HuH-7 (cell line): ENCODE data around the gene SLC22A25.
"Not testable (repeated sequence)": the region's sequence is repeated elsewhere in the genome, so short reads cannot be mapped to it uniquely, and the experiment has no call there.

Experiments
- DNase-seq: peaks from one replicate; pipeline ENCODE4 v3.0.0; 2011; ENCODE audit warnings: low spot score

The SLC22A25 gene

DNA sequence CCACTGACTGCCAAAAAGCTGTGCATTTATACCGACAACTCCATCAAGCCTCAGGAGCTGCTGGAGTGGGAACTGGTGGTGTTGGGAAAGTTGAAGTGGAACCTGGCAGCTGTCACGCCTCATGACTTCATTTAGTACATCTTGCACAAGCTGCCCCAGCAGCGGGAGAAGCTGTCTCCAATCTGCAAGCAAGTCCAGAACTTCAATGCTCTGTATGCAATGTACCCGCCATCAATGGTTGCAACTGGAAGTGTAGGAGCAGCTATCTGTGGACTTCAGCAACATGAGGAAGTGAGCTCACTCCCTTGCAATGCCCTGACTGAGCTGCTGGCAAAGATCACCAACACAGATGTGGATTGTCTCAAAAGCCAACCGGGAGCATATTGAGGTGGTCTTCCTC is at the start of gene SLC22A25:
TSS of gene SLC22A25 (minus strand) at position 67 of the 400 bp plus-strand sequence. CDS start 13,947 bp downstream, outside the sequence.
- DNase-seq = no peak

DNA sequence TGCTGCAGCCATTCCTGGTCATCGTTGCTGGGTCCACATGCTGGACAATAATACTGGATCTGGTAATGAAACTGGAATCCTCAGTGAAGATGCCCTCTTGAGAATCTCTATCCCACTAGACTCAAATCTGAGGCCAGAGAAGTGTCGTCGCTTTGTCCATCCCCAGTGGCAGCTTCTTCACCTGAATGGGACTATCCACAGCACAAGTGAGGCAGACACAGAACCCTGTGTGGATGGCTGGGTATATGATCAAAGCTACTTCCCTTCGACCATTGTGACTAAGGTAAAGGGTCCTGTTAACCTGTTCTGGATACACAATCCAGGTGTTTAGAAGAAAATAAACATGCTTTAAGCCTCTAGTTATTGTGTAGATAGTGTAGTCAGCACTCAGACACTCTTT is 46.9 kb upstream of the SLC22A25 start:
- no peak for DNase-seq

DNA sequence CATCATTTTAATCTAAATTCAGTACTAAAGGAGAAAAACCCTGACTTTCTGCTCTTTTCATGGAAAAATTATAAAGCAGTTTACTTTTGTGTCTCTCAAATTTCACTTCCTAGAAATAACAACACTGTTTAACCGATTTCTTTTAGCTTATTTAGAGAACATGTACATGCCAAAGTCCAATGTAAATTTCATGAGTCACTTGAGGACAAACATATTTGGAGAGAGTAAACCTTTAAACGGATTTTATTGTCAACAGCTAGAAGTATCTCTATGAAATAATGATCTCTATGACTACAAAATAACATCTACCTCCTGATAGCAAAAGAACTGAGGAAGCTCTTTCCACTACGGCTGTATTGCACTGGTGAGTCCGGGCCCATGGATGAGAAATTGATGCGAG is 46.3 kb upstream of the SLC22A25 start:
- DNase-seq = no peak

DNA sequence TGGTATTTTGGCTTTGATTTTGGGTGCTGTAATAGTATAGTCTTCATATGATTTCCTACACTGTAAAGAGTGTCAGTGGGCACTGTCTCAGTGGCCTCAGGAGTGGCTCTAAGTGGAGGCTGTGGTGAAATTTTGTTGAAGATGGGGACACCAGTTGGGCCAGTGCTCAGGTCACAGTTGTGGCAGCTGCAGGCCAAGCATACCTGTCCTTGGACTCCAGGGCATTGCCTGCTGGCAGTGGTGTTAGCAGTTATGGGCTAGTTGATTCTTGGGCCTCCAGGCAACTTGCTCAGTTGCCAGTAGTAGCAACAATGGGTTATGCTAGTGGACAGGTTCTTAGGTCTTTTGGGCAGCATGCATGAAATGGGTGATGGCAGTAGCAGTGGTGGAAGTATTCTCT is 39.2 kb upstream of the SLC22A25 start:
- no peak for DNase-seq

DNA sequence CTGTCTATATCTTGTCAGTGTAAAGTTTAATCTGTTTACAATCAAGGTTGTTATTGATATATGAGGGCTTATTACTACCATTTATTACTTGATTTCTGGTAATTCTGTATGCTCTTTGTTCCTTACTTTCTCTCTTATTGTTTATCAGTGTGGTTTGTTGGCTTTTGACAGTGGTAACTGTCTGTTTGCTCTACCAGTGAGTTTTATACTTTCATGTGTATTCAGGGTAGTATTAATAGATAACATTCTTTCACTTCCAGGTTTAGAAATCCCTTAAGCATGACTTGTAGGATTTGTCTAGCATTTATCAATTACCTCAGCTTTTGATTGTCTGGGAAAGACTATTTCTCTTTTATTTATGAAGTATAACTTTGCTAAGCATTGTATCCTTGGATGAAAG is 37.5 kb upstream of the SLC22A25 start:
- no peak for DNase-seq

DNA sequence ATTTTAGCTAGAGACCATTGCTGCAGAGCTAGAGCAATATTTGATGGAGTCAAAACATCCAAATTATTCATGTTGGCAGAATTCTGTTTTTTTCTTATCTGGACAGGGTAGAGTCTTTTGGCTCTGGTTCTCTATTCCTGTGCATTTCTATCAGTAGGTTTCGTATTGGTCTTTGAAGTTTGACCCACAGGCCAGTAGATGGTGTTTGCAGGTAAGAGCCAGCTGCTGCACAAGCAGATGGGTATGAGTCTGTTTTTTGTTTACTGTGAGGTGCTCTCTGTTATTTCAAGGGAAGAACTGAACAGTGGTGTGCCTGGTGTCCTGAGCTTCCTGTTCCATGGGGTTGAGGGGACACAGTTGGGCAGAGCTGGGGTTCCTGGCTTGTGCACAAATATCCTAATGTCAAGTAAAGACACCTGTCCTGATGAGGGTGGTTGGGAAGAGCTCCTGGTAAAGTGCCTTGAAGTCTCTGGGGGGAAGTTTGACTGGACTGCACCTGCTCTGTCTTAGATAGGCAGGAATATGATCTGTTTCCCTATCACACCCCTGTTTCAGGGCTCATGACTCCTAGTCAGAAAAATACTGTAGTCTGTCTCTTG is 34.0 kb upstream of the SLC22A25 start:
- no peak for DNase-seq

DNA sequence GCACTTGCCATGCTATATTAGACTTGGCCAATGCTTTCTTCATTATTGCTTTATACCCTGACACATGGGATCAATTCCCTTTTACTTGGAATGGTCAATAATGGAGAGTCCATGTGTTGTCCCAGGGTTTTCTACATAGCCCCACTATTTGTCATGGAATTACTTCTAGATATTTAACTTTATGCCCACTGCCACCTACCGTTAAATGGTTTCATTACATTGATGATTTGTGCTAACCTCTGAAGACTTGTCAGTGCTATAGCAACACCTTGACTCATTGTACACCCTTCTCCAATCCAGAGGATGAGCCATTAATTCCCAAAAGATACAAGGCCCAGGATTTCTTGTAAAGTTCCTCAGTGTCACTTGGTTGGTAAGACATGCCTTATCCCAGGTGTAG is 31.4 kb upstream of the SLC22A25 start:
- no peak for DNase-seq

DNA sequence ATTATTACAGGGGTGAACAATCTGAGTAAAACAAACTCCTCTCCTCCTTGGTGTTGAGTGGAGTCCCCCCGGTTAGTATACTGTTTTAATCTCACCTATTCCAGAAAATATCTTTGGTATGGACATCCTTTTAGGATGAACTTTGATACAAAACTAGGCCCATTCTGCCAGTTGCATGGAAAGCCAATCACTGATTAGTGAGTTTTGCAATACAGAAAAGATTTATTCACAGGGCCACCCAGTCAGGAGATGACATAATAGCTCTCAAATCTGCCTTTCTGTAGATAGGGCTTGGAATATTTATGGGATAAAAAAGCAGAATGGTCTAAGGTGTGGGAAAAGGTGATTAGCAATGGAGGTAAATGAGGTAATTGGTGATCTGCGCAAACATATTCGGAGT is 30.3 kb upstream of the SLC22A25 start:
- DNase-seq = no peak

DNA sequence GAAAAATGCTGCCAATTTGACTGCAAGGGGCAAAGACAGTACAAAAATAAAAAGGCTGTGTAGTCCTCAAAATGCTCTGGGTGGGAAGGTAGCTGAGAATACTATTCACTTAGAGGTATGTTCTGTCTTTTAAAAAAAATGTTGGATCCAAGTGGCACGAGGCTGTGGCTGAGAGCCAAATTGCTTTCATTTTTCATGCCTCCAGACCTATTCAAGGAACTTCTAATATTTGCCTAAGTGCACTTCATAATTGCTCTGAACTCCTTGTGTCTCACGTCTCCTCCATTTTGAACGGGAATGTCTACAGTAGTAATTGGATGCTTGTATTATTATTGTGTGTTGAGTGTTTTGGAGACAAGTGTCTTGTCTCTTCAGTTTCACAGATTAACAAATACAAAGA is 19.1 kb upstream of the SLC22A25 start:
- no peak for DNase-seq

DNA sequence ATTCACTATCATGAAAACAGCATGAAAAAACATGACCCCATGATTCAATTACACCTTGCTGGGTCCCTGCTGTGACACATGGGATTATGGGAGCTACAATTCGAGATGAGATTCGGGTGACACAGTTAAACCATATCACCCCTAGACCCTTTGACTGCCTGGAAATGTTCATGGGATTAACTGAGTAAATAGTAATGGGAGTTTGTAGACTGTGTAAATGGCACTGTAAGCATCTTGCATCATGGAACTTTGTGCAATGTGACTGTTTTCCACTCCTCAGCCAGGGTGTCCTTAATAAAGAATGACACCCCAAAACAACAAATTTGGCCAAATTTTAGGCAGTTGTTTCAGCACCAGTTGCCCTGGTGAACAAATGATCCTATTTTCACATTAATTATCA is 7.9 kb upstream of the SLC22A25 start:
- DNase-seq = no peak

DNA sequence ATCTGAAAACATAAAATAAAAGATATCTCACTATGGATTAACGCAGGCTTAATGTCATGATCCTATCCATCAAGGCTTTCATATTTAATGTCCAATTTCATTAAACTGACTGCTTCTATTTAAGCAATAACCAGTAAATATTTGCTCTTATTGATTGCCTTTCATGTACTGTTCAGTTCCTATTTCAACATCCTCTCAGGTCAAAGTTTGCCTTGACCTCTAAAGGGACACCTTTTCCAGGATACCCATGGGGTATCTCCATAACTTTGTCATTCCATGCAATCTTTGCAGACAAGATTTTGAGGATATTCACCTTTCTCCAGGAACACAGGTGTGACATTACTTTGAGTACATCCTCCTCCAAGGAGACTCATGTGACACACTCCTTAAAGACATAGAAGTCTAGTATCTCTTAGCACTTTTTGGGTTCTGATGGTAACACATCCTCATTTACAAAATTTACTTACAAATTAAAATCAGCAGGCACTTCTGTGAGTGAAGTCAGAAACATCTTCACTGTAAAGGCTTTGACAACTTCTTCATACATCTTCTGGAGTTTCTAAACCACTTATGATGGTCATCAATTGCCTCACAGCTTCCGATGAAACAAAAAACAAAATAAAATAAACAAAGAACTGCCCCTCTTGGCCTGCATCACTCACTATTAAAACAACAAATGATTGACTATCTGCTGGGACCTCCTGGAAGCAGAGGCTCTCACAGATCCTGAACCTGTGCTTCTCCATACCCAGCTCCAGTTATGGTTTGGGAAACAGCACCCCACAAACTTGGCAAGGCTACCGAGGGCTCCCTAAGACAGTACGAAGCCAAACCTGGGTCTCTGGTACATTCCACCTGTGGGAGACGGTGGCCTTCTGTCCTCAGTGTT is 7.0 kb upstream of the SLC22A25 start:
- peak; percentile 17 for DNase-seq

DNA sequence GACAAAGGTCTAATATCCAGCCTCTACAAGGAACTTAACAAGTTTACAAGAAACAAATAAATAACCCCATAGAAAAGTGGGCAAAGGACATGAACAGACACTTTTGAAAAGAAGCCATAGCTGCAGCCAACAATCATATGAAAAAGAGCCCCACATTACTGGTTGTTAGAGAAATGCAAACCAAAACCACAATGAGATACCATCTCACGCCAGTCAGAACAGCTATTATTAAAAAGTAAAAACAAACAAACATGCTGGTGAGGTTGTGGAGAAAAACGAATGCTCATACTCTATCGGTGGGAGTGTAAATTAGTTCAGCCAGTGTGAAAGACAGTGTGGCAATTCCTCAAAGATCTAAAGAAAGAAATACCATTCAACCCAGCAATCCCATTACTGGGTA is 5.6 kb upstream of the SLC22A25 start:
- no peak for DNase-seq

DNA sequence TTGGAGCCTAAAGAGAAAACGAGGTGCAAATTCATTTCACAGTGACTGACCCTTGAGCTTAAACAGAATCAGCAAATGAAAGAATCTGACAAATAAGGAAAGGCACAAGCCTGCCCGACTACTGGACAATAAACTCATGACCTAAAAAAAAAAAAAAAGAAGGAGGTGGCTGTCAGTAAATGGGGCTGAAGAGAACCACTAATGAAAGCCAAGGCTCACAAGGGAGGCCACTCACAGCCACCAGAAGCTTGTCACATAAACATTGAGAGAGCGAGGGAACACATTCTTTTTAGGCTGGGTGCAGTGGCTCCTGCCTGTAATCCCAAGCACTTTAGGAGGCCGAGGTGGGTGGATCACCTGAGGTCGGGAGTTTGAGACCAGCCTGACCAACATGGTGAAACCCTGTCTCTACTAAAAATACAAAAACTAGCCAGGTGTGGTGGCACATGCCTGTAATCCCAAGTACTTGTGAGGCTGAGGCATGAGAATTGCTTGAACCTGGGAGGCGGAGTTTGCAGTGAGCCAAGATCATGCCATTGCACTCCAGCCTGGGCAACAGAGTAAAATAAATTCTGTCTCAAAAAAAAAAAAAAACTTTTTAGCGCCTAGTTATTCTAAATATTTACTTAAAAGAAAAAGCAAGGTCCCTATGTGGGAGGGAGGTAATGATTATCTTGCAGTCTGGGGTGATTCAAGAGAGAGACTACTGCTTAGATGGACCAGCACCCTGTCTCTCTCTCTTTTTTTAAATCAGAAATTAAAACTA is 4.0 kb upstream of the SLC22A25 start:
- not testable (repeated sequence) for DNase-seq

DNA sequence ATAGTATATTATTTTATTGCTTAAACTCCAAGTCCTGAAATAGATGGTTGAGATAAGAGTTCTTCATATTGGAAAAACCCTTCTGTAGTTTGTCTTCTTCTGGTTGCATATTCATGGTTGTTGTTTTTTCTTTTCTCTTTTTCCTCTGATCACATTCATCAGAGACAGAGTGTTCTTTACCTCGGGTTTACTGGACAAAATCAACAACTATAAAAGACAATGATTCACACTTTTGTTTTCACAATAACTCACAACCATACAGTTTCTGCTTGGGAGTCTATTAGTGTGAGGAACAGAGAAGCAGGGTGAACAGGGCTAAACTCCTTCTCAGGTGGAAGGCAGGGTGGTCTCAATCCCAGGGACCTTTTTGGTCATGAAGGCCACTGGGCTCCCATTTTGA is 2.6 kb upstream of the SLC22A25 start:
- DNase-seq = no peak

DNA sequence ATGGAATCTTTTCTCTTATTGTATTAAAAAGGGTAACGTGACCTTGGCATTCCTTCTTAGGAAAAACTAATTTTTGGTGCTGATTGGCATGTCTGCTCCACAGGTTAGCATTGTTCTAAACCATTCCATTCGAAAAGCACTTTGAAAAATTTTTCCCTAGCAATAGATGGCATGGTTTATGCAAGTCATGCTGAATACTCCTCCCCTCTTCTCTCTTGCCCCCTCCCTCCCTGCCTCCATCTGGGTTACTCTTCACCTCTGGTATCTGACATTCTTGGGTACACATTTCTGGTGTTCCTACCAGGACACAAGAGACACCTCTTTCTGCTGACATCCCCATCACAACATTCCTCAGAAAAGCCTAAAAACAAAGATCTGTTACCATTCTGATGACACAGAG is 1.5 kb upstream of the SLC22A25 start:
- no peak for DNase-seq

DNA sequence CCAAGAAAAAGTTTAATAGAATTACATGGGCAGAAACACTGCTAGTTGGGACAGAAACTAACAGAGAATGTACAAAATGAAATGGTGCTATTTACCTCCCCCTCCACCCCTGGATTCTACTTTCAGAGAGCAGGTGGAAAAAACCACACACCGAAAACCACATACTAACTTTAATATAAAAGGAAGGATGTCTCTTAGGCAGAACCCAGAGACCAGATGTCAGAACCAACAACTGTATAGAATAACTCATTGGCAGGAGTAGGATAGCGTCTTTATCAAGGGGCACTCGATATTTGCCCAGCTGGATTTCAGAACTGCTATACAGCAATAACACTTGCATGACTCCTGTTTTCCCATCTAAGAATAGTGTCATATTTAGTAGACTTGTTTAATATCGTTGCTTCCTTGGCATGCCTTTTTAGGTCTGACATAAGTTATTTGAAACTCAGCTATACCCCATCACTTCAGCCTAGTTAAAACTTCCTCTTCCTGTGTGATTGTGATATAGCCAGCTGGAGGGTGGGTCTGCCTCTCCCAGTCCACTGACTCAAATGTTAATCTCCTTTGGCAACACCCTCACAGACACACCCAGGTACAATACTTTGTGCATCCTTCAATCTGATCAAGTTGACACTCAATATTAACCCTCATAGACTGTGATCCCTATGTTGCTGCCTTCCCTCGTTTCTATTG is 1.2 kb downstream of the SLC22A25 start:
- no peak for DNase-seq

DNA sequence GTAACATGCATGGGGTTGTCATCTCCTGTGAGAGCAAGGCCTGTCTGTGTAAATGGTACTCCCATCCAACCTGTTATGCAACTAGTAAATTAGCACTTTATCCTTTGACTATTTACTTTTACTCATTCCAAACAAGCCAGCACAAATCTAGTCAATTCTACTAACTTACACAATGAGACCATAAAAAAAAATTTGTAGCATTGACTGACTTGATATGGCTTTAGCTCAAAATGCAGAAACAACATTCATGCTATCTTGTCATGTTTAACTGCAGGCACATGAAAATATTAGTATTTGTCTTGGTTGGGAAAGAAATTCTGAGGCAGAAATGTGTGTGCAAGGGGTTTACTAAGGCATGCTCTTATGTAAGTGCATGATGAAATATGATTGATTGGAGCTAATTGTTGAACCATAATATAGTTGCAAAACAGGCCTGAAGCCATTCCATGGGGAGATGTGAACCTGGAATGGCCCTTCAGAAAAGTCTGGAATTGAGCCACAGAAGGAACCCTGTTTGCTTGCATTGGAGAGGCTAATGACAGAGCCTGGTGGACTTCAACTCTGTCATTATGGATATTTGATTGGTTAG is 2.5 kb downstream of the SLC22A25 start:
- peak; percentile 17 for DNase-seq

DNA sequence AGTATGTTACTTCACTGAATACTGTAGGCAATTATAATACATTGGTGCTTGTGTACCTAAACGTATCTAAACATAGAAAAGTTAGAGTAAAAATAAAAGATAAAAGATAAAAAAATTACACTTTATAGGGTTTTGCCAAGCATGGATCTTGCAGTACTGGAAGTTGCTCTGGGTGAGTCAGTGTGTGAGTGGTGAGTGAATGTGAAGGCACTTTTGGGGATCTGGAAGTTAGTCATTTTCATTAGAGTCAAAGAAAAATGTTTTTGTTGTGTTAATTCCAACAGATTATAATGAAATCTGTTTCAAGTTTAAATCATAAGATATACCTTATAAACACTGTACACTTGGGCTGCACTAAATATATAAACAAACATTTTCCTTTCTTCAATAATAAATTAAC is 3.3 kb downstream of the SLC22A25 start:
- no peak for DNase-seq

DNA sequence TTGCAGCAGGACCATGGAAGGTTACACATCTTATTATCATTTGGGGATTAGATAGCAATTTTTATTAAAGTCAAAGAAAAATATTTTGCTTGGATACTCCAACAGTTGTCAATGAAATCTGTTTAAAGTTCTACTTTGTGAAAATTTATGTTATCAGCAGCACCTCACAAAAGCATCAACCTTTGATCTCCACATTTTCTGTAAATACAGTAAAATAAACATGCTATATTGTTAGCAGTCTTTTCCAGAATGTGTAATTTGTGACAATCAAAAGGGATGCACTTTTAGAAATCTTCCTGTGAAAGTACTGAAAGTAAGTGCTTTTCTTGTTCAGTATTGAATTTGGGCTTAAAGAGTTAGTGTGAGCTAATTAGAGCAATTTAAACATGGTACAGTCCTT is 4.1 kb downstream of the SLC22A25 start:
- no peak for DNase-seq

DNA sequence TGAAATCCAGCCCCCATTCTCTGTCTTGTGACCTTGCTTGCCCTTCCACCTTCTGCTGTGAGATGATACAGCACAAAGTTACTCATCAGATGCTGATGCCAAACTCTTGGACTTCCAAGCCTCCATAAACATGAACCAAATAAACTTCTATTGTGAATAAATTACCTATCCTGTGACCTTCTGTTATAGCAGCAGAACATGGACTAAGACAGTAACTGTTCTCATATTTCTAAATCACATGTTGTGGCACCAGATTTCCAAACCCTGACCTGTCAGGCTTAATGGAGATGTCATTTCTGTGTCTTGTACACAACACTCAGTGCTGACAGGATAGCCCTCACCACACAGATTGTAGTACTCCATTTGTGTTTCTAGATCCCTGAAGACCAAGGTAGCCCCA is 6.0 kb downstream of the SLC22A25 start:
- DNase-seq = no peak

DNA sequence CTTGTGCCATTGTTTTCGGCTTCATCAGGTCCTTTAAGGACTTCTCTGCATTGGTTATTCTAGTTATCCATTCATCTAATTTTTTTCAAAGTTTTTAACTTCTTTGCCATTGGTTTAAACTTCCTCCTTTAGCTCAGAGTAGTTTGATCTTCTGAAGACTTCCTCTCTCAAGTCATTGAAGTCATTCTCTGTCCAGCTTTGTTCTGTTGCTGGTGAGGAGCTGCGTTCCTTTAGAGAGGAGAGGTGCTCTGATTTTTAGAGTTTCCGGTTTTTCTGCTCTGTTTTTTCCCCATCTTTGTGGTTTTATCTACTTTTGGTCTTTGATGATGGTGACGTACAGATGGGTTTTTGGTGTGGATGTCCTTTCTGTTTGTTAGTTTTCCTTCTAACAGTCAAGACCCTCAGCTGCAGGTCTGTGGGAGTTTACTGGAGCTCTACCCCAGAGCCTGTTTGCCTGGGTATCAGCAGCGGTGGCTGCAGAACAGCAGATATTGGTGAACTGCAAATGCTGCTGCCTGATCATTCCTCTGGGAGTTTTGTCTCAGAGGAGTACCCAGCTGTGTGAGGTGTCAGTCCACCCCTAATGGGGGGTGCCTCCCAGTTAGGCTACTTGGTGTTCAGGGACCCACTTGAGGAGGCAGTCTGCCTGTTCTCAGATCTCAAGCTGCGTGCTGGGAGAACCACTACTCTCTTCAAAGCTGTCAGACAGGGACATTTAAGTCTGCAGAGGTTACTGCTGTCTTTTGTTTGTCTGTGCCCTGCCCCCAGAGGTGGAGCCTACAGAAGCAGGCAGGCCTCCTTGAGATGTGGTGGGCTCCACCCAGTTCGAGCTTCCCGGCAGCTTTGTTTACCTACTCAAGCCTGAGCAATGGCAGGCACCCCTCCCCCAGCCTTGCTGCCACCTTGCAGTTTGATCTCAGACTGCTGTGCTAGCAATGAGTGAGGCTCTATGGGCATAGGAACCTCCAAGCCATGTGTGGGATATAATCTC is 7.6 kb downstream of the SLC22A25 start:
- DNase-seq = not testable (repeated sequence)
